Chondrocyte (in vitro differentiated cells): ENCODE data around the gene ACP2. TPM values are rescaled to one million over a fixed set of nuclear protein-coding genes. Genes with fewer than 3 reads are reported as not detected.
"Not testable (repeated sequence)": the region's sequence is repeated elsewhere in the genome, so short reads cannot be mapped to it uniquely, and the experiment has no call there.

ENCODE experiments used
- DNase-seq: peaks from one replicate; pipeline ENCODE4 v3.0.0; 2021; ENCODE audit warnings: mixed read lengths, low spot score
- H3K27ac Mint-ChIP-seq: one replicate; pipeline ENCODE4 v1.8.0; 2021; ENCODE audit warnings: mild to moderate bottlenecking, moderate library complexity, mixed read lengths; ENCODE audit not compliant: unreplicated experiment
- H3K27me3 Mint-ChIP-seq: 2 replicates; pipeline ENCODE4 v1.8.0; 2021; ENCODE audit warnings: low read depth, mixed read lengths
- H3K36me3 Mint-ChIP-seq: 2 replicates; pipeline ENCODE4 v1.8.0; 2021; ENCODE audit warnings: low read depth, mixed read lengths
- H3K4me1 Mint-ChIP-seq: 2 replicates; pipeline ENCODE4 v1.8.0; 2021; ENCODE audit warnings: low read depth, mild to moderate bottlenecking, mixed read lengths
- H3K4me3 Mint-ChIP-seq: one replicate; pipeline ENCODE4 v1.8.0; 2021; ENCODE audit warnings: mild to moderate bottlenecking, moderate library complexity, mixed read lengths; ENCODE audit not compliant: unreplicated experiment
- H3K9me3 Mint-ChIP-seq: 2 replicates; pipeline ENCODE4 v1.8.0; 2021; ENCODE audit warnings: low read depth, mixed read lengths
- CTCF ChIP-seq: fragments of 200-600 bp; sonication (generic); IDR thresholded peaks from 2 replicates; pipeline ENCODE4 v1.5.0; 2021; ENCODE audit warnings: antibody characterized with exemption, mild to moderate bottlenecking, moderate library complexity
- total RNA-seq: library from RNA; stranded (reverse); gene quantifications from 3 replicates; pipeline ENCODE4 v1.2.1, GENCODE V29; 2021

The ACP2 gene
- total RNA-seq, 1 donor from 2014 or later = 35.3 TPM

GRCh38 chr11:47213950-47214565 lies 34.6 kb downstream of the ACP2 start:
- peaks cover 7% of the 10 kb centered on the region for H3K36me3 Mint-ChIP-seq
- peak overlapping the region; percentile 99 for H3K27ac Mint-ChIP-seq
- TF ChIP-seq CTCF = no peak
- H3K27me3 Mint-ChIP-seq = no peaks in the 10 kb centered on the region
- H3K4me3 Mint-ChIP-seq = peak overlapping the region; percentile 93
- DNase-seq = no peak
- H3K9me3 Mint-ChIP-seq = no peaks in the 10 kb centered on the region
- H3K4me1 Mint-ChIP-seq = peaks cover 49% of the 10 kb centered on the region

- no peak for TF ChIP-seq CTCF
- H3K4me1 Mint-ChIP-seq = peaks cover 41% of the 10 kb centered on the region
- no peak for DNase-seq
- no peaks in the 10 kb centered on the region for H3K9me3 Mint-ChIP-seq
- no peak overlapping the region for H3K4me3 Mint-ChIP-seq
- H3K27ac Mint-ChIP-seq = no peak overlapping the region
- H3K27me3 Mint-ChIP-seq = no peaks in the 10 kb centered on the region
- peaks cover 2% of the 10 kb centered on the region for H3K36me3 Mint-ChIP-seq
Measured at GRCh38 chr11:47212938-47213337, 35.7 kb downstream of the ACP2 start.

- no peaks in the 10 kb centered on the region for H3K27me3 Mint-ChIP-seq
- H3K4me3 Mint-ChIP-seq = no peak overlapping the region
- H3K9me3 Mint-ChIP-seq = no peaks in the 10 kb centered on the region
- no peaks in the 10 kb centered on the region for H3K36me3 Mint-ChIP-seq
- TF ChIP-seq CTCF = no peak
- peaks cover 15% of the 10 kb centered on the region for H3K4me1 Mint-ChIP-seq
- DNase-seq = no peak
- no peak overlapping the region for H3K27ac Mint-ChIP-seq
Measured at GRCh38 chr11:47208628-47209027, 40.0 kb downstream of the ACP2 start.

GRCh38 chr11:47208008-47208552 lies 40.5 kb downstream of the ACP2 start:
- H3K36me3 Mint-ChIP-seq, H3K9me3 Mint-ChIP-seq, DNase-seq, H3K27me3 Mint-ChIP-seq, H3K4me3 Mint-ChIP-seq, H3K27ac Mint-ChIP-seq: not testable (repeated sequence)
- H3K4me1 Mint-ChIP-seq = peaks cover 14% of the 10 kb centered on the region

GRCh38 chr11:47207459-47207858 lies 41.2 kb downstream of the ACP2 start:
- no peaks in the 10 kb centered on the region for H3K9me3 Mint-ChIP-seq
- no peak for DNase-seq
- H3K4me1 Mint-ChIP-seq = peaks cover 14% of the 10 kb centered on the region
- no peak for TF ChIP-seq CTCF
- no peaks in the 10 kb centered on the region for H3K27me3 Mint-ChIP-seq
- H3K36me3 Mint-ChIP-seq = no peaks in the 10 kb centered on the region
- H3K4me3 Mint-ChIP-seq = no peak overlapping the region
- H3K27ac Mint-ChIP-seq = no peak overlapping the region

GRCh38 chr11:47206577-47206976 lies 42.0 kb downstream of the ACP2 start:
- not testable (repeated sequence) for H3K27ac Mint-ChIP-seq, H3K9me3 Mint-ChIP-seq, H3K27me3 Mint-ChIP-seq, H3K4me3 Mint-ChIP-seq, H3K36me3 Mint-ChIP-seq, DNase-seq
- H3K4me1 Mint-ChIP-seq = peaks cover 14% of the 10 kb centered on the region
